Heart left ventricle (tissue), 13 donors: ENCODE measurements around the gene MRPL23.

Source experiments
- CTCF ChIP-seq, 12 donors: fragments of 200-600 bp; sonication (generic) in 4 of 12; IDR thresholded peaks; one replicate each; pipeline versions ENCODE4 v1.5.0 to v1.8.0; 2018 to 2022; ENCODE audit warnings: antibody characterized with exemption in 12 of 12, mild to moderate bottlenecking in 5 of 12
- POLR2A ChIP-seq, 2 donors: fragments of 450-650 bp; IDR thresholded peaks; one replicate each; pipeline ENCODE4 v1.6.1; 2017; ENCODE audit warnings: antibody characterized with exemption in 2 of 2, mild to moderate bottlenecking in 2 of 2, moderate library complexity in 2 of 2
- donor health status: ischemic (EF 13 %, LVEDD 7.1; RV severe dilation, severe dysfunction).
- donor health status: DM: no; HTN: yes; CAD: no.
- donor health status: DM: no; HTN: no; CAD: no.
- donor health status: ischemic (EF 25% LVEDD 6.9; RV normal size, moderate dysfunction).
- donor health status: ischemic (EF 25% LVEDD 5.7; RV mildly dilated, moderate dysfunction).
- donor health status: ischemic (EF 35%, LVEDD 5.7; RV mildly dilated, moderate dysfunction).
- donor health status: nonischemic (EF 11% LVEDD 7.7; RV severe dilation, severe dysfunction).
- donor health status: DM: yes; HTN: yes; CAD: no.
- donor health status: PGD.
- donor health status: ischemic (EF 29% LVEDD 5.4; RV normal size, mild dysfunction).
- donor health status: nonischemic (EF 23%, LVEDD 6.1; RV moderate dilation, normal function).

GRCh38 chr11:1912289-1912878 lies 34.7 kb upstream of the MRPL23 start:
- TF ChIP-seq CTCF (IDR thresholded peaks at IDR 0.05) (no peak), POLR2A (IDR thresholded peaks at IDR 0.05) (no peak)
